PC-9 (cell line): ENCODE data around the gene MEF2A. TPM values are rescaled to one million over a fixed set of nuclear protein-coding genes. Genes with fewer than 3 reads are reported as not detected.

ENCODE experiments used
- BruUV-seq: library from RNA; stranded (reverse); fragments of 400-500 nt; replicated peaks from 2 replicates; lab custom pipeline; 2021; lab: Mats Ljungman, UMichigan
- CTCF ChIA-PET: fragments of 300-600 bp; sonication (Branson Sonifier 250); formaldehyde crosslinking; loops from one replicate; lab custom pipeline; 2022; ENCODE audit warnings: antibody characterized with exemption; lab: Charles Lee
- POLR2A ChIA-PET: fragments of 300-600 bp; sonication (Branson Sonifier 250); formaldehyde crosslinking; loops from one replicate; lab custom pipeline; 2022; ENCODE audit warnings: antibody characterized with exemption; ENCODE audit not compliant: unreplicated experiment; lab: Charles Lee
- DNase-seq, 2 experiments: peaks; one replicate each; pipeline versions ENCODE4 v3.0.0 to v3.0.0-alpha.2; 2015 to 2022; ENCODE audit warnings: mixed read lengths in 1 of 2
- H2AFZ ChIP-seq: fragments of 200-600 bp; sonication (generic); 2 replicates; pipeline ENCODE4 v1.8.1; 2017; ENCODE audit warnings: antibody characterized with exemption
- H3F3A ChIP-seq: fragments of 200-600 bp; sonication (generic); 2 replicates; pipeline ENCODE4 v1.8.1; 2017; ENCODE audit warnings: antibody characterized with exemption, mild to moderate bottlenecking, low read depth; ENCODE audit not compliant: insufficient read depth
- H3K27ac ChIP-seq: fragments of 200-600 bp; sonication (generic); 2 replicates; pipeline ENCODE4 v1.6.1; 2016; ENCODE audit warnings: mixed run types
- H3K27me3 ChIP-seq: fragments of 200-600 bp; sonication (generic); 2 replicates; pipeline ENCODE4 v1.6.1; 2016; ENCODE audit warnings: low read depth, mixed run types; ENCODE audit not compliant: insufficient read depth
- H3K36me3 ChIP-seq: fragments of 200-600 bp; sonication (generic); 2 replicates; pipeline ENCODE4 v1.6.1; 2016; ENCODE audit warnings: low read depth, mixed run types
- H3K4me1 ChIP-seq: fragments of 200-600 bp; sonication (generic); replicated peaks from 2 replicates; pipeline ENCODE4 v1.6.1; 2016; ENCODE audit warnings: mixed run types; ENCODE audit not compliant: insufficient read depth
- H3K4me2 ChIP-seq: fragments of 200-600 bp; sonication (generic); 2 replicates; pipeline ENCODE4 v1.6.1; 2017; ENCODE audit warnings: mixed run types
- H3K4me3 ChIP-seq: fragments of 200-600 bp; sonication (generic); 2 replicates; pipeline ENCODE4 v1.6.1; 2016; ENCODE audit warnings: mixed run types
- H3K79me2 ChIP-seq: fragments of 200-600 bp; sonication (generic); 2 replicates; pipeline ENCODE4 v1.6.1; 2017; ENCODE audit warnings: low read depth, mixed run types
- H3K9me2 ChIP-seq: fragments of 200-600 bp; sonication (generic); 2 replicates; pipeline ENCODE4 v1.8.1; 2017; ENCODE audit warnings: mild to moderate bottlenecking; ENCODE audit not compliant: insufficient read depth
- H3K9me3 ChIP-seq: fragments of 200-600 bp; sonication (generic); 2 replicates; pipeline ENCODE4 v1.8.1; 2016; ENCODE audit warnings: low read depth; ENCODE audit not compliant: insufficient read depth
- H4K20me1 ChIP-seq: fragments of 200-600 bp; sonication (generic); 2 replicates; pipeline ENCODE4 v1.8.1; 2017; ENCODE audit not compliant: insufficient read depth
- EZH2 ChIP-seq: fragments of 200-600 bp; sonication (generic); IDR thresholded peaks from 2 replicates; pipeline ENCODE4 v1.8.0; 2017; ENCODE audit warnings: antibody characterized with exemption, low read depth
- intact Hi-C: fragments of 100-400 bp; cut with micrococcal nuclease; formaldehyde crosslinking; loops from one replicate; pipeline ENCODE4 v1.10.0; 2022; ENCODE audit not compliant: unreplicated experiment
- total RNA-seq: library from RNA; stranded (reverse); gene quantifications from 2 replicates; pipeline ENCODE4 v1.2.3, GENCODE V29; 2021
- TF ChIP-seq, protein P1 (sequence below): fragments of 200-600 bp; sonication (generic); conservative IDR thresholded peaks from 2 replicates; pipeline ENCODE4 v1.6.1; 2017; ENCODE audit warnings: mixed run types, antibody characterized with exemption, mild to moderate bottlenecking, moderate library complexity

The MEF2A gene
- total RNA-seq, 1 experiment from 2014 or later, result 31.8 TPM

- Histone ChIP-seq H2AFZ (peak overlapping the region; percentile 96), H3K79me2 (peaks cover 43% of the 10 kb centered on the region), H4K20me1 (peaks cover 23% of the 10 kb centered on the region), H3K9me2 (no peaks in the 10 kb centered on the region), H3K4me3 (peak overlapping the region; percentile 72), H3K9me3 (no peaks in the 10 kb centered on the region), H3F3A (peaks cover 12% of the 10 kb centered on the region; the same call in 1 of the 2 replicates), H3K4me2 (peak overlapping the region; percentile 91), H3K36me3 (no peaks in the 10 kb centered on the region), H3K4me1 (peaks cover 22% of the 10 kb centered on the region), H3K27ac (peak overlapping the region; percentile 72), H3K27me3 (no peaks in the 10 kb centered on the region)
- BruUV-seq, result no TSS peak
- ChIA-PET POLR2A (interaction anchor here (0.6 to 0.7 kb wide), 6 partner anchors 102 to 1036 kb away, joined by 3 to 11 read pairs (median 4); partner anchors contain the start of genes ASB7 and LINS1), CTCF (interaction anchor here (1.1 to 1.3 kb wide), 2 partner anchors 13 to 138 kb away, joined by 3 to 5 read pairs; no protein-coding TSS in a partner anchor)
- no peak for TF ChIP-seq EZH2
- TF ChIP-seq, protein P1, sequence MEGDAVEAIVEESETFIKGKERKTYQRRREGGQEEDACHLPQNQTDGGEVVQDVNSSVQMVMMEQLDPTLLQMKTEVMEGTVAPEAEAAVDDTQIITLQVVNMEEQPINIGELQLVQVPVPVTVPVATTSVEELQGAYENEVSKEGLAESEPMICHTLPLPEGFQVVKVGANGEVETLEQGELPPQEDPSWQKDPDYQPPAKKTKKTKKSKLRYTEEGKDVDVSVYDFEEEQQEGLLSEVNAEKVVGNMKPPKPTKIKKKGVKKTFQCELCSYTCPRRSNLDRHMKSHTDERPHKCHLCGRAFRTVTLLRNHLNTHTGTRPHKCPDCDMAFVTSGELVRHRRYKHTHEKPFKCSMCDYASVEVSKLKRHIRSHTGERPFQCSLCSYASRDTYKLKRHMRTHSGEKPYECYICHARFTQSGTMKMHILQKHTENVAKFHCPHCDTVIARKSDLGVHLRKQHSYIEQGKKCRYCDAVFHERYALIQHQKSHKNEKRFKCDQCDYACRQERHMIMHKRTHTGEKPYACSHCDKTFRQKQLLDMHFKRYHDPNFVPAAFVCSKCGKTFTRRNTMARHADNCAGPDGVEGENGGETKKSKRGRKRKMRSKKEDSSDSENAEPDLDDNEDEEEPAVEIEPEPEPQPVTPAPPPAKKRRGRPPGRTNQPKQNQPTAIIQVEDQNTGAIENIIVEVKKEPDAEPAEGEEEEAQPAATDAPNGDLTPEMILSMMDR, result no peak
- intact Hi-C loops, result loop anchor here (2.0 to 10.0 kb wide), 4 partner anchors 68 to 282 kb away; no protein-coding TSS in a partner anchor
- peak in 1 of 2 experiments; percentile 8 for DNase-seq
Measured at GRCh38 chr15:99566157-99566897, 543 bp downstream of the MEF2A start.

DNA sequence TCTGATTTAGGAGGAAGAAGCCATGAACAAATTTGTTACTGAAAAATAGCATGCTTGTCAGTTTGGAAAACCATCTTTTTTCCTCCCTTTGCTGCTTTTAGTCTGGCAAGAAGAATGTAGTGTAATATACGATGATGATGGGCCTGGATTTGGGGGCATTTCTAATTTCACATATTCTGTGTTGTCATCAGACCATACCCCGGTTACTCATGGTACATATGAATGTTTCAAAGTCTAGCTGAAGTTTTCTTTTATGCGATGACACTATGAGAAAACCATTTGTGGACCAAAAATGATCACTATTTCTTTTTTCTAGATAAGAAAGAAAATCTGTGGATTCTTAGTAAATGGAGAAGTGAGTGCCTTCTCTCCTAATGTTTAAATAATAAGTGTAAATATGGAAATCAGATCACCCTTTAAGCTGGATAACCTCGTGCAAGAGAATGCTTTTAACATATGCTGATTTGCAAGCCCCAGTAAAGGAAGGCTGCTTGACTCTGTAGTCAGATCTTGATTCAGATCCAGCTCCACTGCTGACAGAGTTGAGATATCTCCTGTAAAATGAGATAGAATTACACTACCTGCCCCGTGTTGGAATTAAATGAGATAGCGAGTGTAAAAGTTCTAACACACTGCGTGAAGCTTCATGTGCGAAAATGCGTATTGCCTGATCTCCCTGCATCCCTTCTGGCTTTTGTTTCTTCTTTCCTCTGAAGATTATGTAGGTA, 3.0 kb downstream of the MEF2A start:
- BruUV-seq, result TSS peak; percentile 13
- peaks cover 61% of the 10 kb centered on the region for H3K79me2 ChIP-seq
- H3F3A ChIP-seq, result peaks cover 12% of the 10 kb centered on the region; the same call in 1 of the 2 replicates
- intact Hi-C loops, result loop anchor here (5.0 to 10.0 kb wide), 3 partner anchors 131 to 284 kb away; no protein-coding TSS in a partner anchor
- CTCF ChIA-PET, result interaction anchor here (0.7 kb wide), 1 partner anchor 739 kb away, joined by 3 read pairs; no protein-coding TSS in a partner anchor
- H3K27ac ChIP-seq, result no peak overlapping the region
- no peak overlapping the region for H2AFZ ChIP-seq
- POLR2A ChIA-PET, result interaction anchor here (0.6 kb wide), 1 partner anchor 114 kb away, joined by 3 read pairs; no protein-coding TSS in a partner anchor
- H3K4me2 ChIP-seq, result no peak overlapping the region
- no peak for DNase-seq
- H3K4me1 ChIP-seq, result peaks cover 22% of the 10 kb centered on the region
- no peaks in the 10 kb centered on the region for H3K36me3 ChIP-seq
- TF ChIP-seq, protein P1, result no peak
- no peak for TF ChIP-seq EZH2
- no peaks in the 10 kb centered on the region for H3K9me2 ChIP-seq
- H3K27me3 ChIP-seq, result no peaks in the 10 kb centered on the region
- H3K9me3 ChIP-seq, result no peaks in the 10 kb centered on the region
- no peak overlapping the region for H3K4me3 ChIP-seq
- H4K20me1 ChIP-seq, result peaks cover 23% of the 10 kb centered on the region

GRCh38 chr15:99571299-99571698, 5.5 kb downstream of the MEF2A start:
- H3K27ac ChIP-seq, result no peak overlapping the region
- no peaks in the 10 kb centered on the region for H3K27me3 ChIP-seq
- peaks cover 82% of the 10 kb centered on the region for H3K79me2 ChIP-seq
- H4K20me1 ChIP-seq, result peaks cover 23% of the 10 kb centered on the region
- H3K9me2 ChIP-seq, result no peaks in the 10 kb centered on the region
- no peak for TF ChIP-seq EZH2
- TF ChIP-seq, protein P1, result no peak
- DNase-seq, result no peak
- no peaks in the 10 kb centered on the region for H3K36me3 ChIP-seq
- H3K4me1 ChIP-seq, result peaks cover 15% of the 10 kb centered on the region; the same call in 1 of the 2 replicates
- POLR2A ChIA-PET, result no interaction called here
- BruUV-seq, result no TSS peak
- intact Hi-C loops, result no loop called here
- H3K4me2 ChIP-seq, result no peak overlapping the region
- CTCF ChIA-PET, result interaction anchor here (1.0 kb wide), 1 partner anchor 133 kb away, joined by 3 read pairs; no protein-coding TSS in a partner anchor
- H3F3A ChIP-seq, result no peaks in the 10 kb centered on the region
- no peak overlapping the region for H2AFZ ChIP-seq
- H3K9me3 ChIP-seq, result no peaks in the 10 kb centered on the region
- H3K4me3 ChIP-seq, result no peak overlapping the region
